ENCODE data around the gene EME1. TPM values are rescaled to one million over a fixed set of nuclear protein-coding genes. Genes with fewer than 3 reads are reported as not detected.
A peak's percentile ranks its signal among the peaks of the same experiment; 100 is the strongest.

Gene EME1
- total and polyA plus RNA-seq, 2 of the 13 experiments (the other 11 are each of a cell fraction or from before 2014, with no cell fraction given), result 20.7 to 24.6 TPM

- no peak for DNase-seq (ENCODE audit: low spot score)
- Histone ChIP-seq H3K27me3 (ENCODE audit: control insufficient read depth in 1 of 2, insufficient read depth in 2 of 2, low read length in 2 of 2) (no peaks in the 10 kb centered on the region), H3K4me2 (ENCODE audit: low read depth, low read length) (no peak overlapping the region), H4K20me1 (ENCODE audit: insufficient read depth, low read length) (0 out of 2 replicates have a peak, but pooled peaks cover 3% of the 10 kb centered on the region), H3K36me3 (replicated peaks in 1 of 2; ENCODE audit: control insufficient read depth in 1 of 2, insufficient read depth in 2 of 2, low read length in 2 of 2) (peaks cover 40 to 72% of the 10 kb centered on the region in 2 experiments), H3K9ac (ENCODE audit: insufficient read depth, low read depth, low read length) (no peak overlapping the region), H3K79me2 (ENCODE audit: insufficient read depth, low read length) (no peaks in the 10 kb centered on the region), H3K4me1 (ENCODE audit: insufficient read depth, low read length) (no peaks in the 10 kb centered on the region), H3K9me3 (ENCODE audit: low read length) (no peaks in the 10 kb centered on the region), H3K27ac (ENCODE audit: extremely low read length, insufficient read depth, low read length) (no peak overlapping the region), H3K4me3 (replicated peaks in 1 of 3; ENCODE audit: insufficient read depth in 1 of 3, low read depth in 2 of 3, low read length in 3 of 3) (no peak overlapping the region), H2AFZ (ENCODE audit: low read length) (no peak overlapping the region)
- peak; percentile 59 for FAIRE-seq
- ChIA-PET CTCF (ENCODE audit: low intra/inter-chr PET ratio, low total read pairs) (no interaction called here), POLR2A (interaction anchor here (0.7 to 2.5 kb wide), 7 partner anchors 9 to 17 kb away, joined by 3 to 14 read pairs (median 4); partner anchors contain the start of gene LRRC59)
- 98% methylated on average over 11 of the region's 13 CpGs for WGBS (ENCODE audit: low lambda C conversion rate)
- in situ Hi-C loops (cut with HindIII; ENCODE audit: extremely low pct_ligation_motif_present, low pct_unique_long_range_greater_than_20kb) (no loop called here), intact Hi-C loops (cut with micrococcal nuclease; ENCODE audit: unreplicated experiment) (no loop called here)
- BruUV-seq (replicated peaks), result no TSS peak
- ATAC-seq, result peak; percentile 18
- TF ChIP-seq ZFP41 (CRISPR knock-in tag; IDR thresholded peaks at IDR 0.05; ENCODE audit: borderline replicate concordance), result no peak
- TF ChIP-seq RCOR2 (CRISPR knock-in tag; IDR thresholded peaks at IDR 0.05), result no peak
- TF ChIP-seq ZNF446 (CRISPR knock-in tag; IDR thresholded peaks at IDR 0.05), result no peak
- TF ChIP-seq, protein P1, sequence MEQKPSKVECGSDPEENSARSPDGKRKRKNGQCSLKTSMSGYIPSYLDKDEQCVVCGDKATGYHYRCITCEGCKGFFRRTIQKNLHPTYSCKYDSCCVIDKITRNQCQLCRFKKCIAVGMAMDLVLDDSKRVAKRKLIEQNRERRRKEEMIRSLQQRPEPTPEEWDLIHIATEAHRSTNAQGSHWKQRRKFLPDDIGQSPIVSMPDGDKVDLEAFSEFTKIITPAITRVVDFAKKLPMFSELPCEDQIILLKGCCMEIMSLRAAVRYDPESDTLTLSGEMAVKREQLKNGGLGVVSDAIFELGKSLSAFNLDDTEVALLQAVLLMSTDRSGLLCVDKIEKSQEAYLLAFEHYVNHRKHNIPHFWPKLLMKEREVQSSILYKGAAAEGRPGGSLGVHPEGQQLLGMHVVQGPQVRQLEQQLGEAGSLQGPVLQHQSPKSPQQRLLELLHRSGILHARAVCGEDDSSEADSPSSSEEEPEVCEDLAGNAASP (CRISPR knock-in tag; IDR thresholded peaks at IDR 0.05; ENCODE audit: borderline replicate concordance), result no peak
- TF ChIP-seq, protein P2, sequence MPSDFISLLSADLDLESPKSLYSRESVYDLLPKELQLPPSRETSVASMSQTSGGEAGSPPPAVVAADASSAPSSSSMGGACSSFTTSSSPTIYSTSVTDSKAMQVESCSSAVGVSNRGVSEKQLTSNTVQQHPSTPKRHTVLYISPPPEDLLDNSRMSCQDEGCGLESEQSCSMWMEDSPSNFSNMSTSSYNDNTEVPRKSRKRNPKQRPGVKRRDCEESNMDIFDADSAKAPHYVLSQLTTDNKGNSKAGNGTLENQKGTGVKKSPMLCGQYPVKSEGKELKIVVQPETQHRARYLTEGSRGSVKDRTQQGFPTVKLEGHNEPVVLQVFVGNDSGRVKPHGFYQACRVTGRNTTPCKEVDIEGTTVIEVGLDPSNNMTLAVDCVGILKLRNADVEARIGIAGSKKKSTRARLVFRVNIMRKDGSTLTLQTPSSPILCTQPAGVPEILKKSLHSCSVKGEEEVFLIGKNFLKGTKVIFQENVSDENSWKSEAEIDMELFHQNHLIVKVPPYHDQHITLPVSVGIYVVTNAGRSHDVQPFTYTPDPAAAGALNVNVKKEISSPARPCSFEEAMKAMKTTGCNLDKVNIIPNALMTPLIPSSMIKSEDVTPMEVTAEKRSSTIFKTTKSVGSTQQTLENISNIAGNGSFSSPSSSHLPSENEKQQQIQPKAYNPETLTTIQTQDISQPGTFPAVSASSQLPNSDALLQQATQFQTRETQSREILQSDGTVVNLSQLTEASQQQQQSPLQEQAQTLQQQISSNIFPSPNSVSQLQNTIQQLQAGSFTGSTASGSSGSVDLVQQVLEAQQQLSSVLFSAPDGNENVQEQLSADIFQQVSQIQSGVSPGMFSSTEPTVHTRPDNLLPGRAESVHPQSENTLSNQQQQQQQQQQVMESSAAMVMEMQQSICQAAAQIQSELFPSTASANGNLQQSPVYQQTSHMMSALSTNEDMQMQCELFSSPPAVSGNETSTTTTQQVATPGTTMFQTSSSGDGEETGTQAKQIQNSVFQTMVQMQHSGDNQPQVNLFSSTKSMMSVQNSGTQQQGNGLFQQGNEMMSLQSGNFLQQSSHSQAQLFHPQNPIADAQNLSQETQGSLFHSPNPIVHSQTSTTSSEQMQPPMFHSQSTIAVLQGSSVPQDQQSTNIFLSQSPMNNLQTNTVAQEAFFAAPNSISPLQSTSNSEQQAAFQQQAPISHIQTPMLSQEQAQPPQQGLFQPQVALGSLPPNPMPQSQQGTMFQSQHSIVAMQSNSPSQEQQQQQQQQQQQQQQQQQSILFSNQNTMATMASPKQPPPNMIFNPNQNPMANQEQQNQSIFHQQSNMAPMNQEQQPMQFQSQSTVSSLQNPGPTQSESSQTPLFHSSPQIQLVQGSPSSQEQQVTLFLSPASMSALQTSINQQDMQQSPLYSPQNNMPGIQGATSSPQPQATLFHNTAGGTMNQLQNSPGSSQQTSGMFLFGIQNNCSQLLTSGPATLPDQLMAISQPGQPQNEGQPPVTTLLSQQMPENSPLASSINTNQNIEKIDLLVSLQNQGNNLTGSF (CRISPR knock-in tag; IDR thresholded peaks at IDR 0.05), result 0 out of 2 replicates have a peak, but pooled peaks have one; percentile 41
- TF ChIP-seq POLR2A (IDR thresholded peaks at IDR 0.05; ENCODE audit: insufficient read depth in 1 of 2, low read depth in 2 of 2, low read length in 2 of 2), result peak in 1 of 2 experiments; percentile 60; a peak in 3 of 4 replicates
- no peak for TF ChIP-seq ZNF333 (CRISPR knock-in tag; IDR thresholded peaks at IDR 0.05; ENCODE audit: borderline replicate concordance)
- TF ChIP-seq STAT6 (CRISPR knock-in tag; IDR thresholded peaks at IDR 0.05; ENCODE audit: borderline replicate concordance), result no peak
- no peak for TF ChIP-seq TP53 (CRISPR knock-in tag; conservative IDR thresholded peaks at IDR 0.05)
- TF ChIP-seq AGO2 (optimal IDR thresholded peaks at IDR 0.05; ENCODE audit: low read depth, low read length), result peak; percentile 81
- TF ChIP-seq, protein P3, sequence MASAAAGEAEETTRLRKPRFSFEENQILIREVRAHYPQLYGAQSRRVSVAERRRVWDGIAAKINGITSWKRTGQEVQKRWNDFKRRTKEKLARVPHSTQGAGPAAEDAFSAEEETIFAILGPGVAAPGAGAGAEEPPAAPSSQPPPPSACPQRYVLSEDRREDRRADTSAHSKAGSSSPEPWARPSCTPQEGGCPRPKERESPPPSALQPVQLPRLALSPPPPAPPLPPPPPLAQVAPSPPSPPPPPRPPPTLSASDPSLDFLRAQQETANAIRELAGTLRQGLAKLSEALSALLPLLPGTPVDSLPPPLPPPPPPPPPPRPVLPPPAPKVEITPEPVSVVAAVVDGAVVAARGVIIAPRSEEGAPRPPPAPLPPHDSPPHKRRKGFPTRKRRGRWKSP (CRISPR knock-in tag; IDR thresholded peaks at IDR 0.05), result no peak
- TF ChIP-seq, protein P4, sequence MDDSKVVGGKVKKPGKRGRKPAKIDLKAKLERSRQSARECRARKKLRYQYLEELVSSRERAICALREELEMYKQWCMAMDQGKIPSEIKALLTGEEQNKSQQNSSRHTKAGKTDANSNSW (CRISPR knock-in tag; IDR thresholded peaks at IDR 0.05; ENCODE audit: borderline replicate concordance), result no peak
These were observed 7.6 kb downstream of the EME1 start for GRCh38 chr17:50380369-50381259.
